Mucosa of descending colon (tissue), 3 donors: Measurements from ENCODE around the gene PXK. TPM values are rescaled to one million over a fixed set of nuclear protein-coding genes. Genes with fewer than 3 reads are reported as not detected.
"Not testable (repeated sequence)": the region's sequence is repeated elsewhere in the genome, so short reads cannot be mapped to it uniquely, and the experiment has no call there.

Source experiments
- ATAC-seq: fragments of 200-7000 bp; cut with Tn5 transposase; one replicate; pipeline ENCODE4 v1.9.1; 2020; ENCODE audit warnings: mild to moderate bottlenecking, moderate library complexity
- DNase-seq, 3 donors: peaks; one replicate each; pipeline ENCODE4 v3.0.0-alpha.2; 2020
- H3K36me3 ChIP-seq: fragments of 200-600 bp; one replicate; pipeline ENCODE4 v1.8.0; 2021; ENCODE audit warnings: low read depth, mild to moderate bottlenecking
- H3K4me1 ChIP-seq: fragments of 200-600 bp; one replicate; pipeline ENCODE4 v1.8.0; 2021; ENCODE audit warnings: low read depth, mild to moderate bottlenecking
- H3K4me3 ChIP-seq: fragments of 200-600 bp; one replicate; pipeline ENCODE4 v1.8.0; 2021; ENCODE audit warnings: mild to moderate bottlenecking
- H3K9me3 ChIP-seq: fragments of 200-600 bp; one replicate; pipeline ENCODE4 v1.8.0; 2021; ENCODE audit warnings: mild to moderate bottlenecking
- intact Hi-C, 2 donors: fragments of 100-400 bp; cut with DNase I in 1 of 2; cut with micrococcal nuclease in 1 of 2; formaldehyde crosslinking; loops; one replicate each; pipeline versions ENCODE4 v1.11.0 to v1.11.1; 2022; cut with DNase I, micrococcal nuclease
- total RNA-seq, 3 donors: library from RNA; stranded (reverse); fragmentation: NEBNext Ultra II Directional in 2 of 3; extraction: Animal tissue kit (Norgen Biotek cat#: 25700) in 2 of 3; gene quantifications; one replicate each; pipeline versions ENCODE4 v1.2.1 to v1.2.4, GENCODE V29; 2021 to 2023
- TF ChIP-seq, protein P1 (sequence below): fragments of 200-600 bp; IDR thresholded peaks from one replicate; pipeline ENCODE4 v1.8.0; 2022; ENCODE audit warnings: antibody characterized with exemption, mild to moderate bottlenecking
- donor health status: DM: no; HTN: no; CAD: no; lungs with moderate emphysema.
- donor health status: DM: no; HTN: no; CAD: no.
- donor health status: DM: no; HTN: yes; CAD: no.

Gene PXK
- total RNA-seq, 3 donors from 2014 or later: 14.5 to 33.4 (median 19.5) TPM

DNA sequence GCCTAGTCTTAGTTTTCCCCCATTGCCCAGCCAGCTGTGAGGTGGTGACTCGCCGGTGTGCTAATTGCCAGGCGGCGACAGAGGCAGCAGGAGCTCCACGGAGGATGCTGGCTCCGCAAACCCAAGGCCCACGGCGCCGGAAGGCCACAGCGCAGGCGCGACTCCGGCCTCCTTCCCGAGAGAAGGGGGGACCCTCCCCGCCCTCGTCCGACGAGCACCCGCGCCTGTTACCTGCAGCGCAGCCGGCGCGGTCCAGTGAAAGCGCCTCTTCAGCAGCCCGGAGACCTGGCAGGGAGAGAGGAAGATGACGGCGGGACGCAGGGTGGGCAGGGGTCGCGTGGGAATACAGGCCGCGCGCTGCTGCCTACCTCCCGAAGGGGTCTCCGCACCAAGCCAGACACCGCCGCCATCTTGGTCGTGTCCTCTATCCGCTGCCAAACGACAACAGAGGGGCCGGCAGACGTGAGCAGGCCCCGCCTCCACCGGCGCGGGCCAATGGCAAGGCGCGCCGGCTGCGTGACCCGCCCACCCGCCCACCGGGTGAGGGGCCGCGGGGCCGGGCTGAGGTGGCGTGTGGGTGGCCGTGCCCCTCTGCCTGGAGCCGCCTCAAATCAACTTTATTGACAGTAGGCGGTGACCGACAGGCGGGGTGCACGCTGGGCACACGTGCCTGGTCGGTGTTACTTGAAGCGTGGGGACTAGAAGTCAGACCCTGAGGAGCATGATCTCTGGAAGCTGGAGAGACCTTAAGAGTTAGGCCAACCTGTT lies 100.9 kb downstream of the PXK start, which contains the start of gene PDHB:
PDHB (minus strand) TSS at position 433 of the 768 bp plus-strand sequence; CDS start at position 410, 23 bp downstream.
- TF ChIP-seq, protein P1, sequence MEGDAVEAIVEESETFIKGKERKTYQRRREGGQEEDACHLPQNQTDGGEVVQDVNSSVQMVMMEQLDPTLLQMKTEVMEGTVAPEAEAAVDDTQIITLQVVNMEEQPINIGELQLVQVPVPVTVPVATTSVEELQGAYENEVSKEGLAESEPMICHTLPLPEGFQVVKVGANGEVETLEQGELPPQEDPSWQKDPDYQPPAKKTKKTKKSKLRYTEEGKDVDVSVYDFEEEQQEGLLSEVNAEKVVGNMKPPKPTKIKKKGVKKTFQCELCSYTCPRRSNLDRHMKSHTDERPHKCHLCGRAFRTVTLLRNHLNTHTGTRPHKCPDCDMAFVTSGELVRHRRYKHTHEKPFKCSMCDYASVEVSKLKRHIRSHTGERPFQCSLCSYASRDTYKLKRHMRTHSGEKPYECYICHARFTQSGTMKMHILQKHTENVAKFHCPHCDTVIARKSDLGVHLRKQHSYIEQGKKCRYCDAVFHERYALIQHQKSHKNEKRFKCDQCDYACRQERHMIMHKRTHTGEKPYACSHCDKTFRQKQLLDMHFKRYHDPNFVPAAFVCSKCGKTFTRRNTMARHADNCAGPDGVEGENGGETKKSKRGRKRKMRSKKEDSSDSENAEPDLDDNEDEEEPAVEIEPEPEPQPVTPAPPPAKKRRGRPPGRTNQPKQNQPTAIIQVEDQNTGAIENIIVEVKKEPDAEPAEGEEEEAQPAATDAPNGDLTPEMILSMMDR: no peak
- Histone ChIP-seq H3K9me3 (no peaks in the 10 kb centered on the region), H3K4me1 (peaks cover 23% of the 10 kb centered on the region), H3K36me3 (no peaks in the 10 kb centered on the region), H3K4me3 (peak within 1 kb of the TSS; percentile 37)
- DNase-seq: peak; percentile 90 to 94 (median 93)
- ATAC-seq: peak; percentile 98
- intact Hi-C loops: loop anchor here in 1 of 2 donors (10.0 kb wide), 1 partner anchor 101 kb away; the partner anchor contains the start of gene ACOX2

DNA sequence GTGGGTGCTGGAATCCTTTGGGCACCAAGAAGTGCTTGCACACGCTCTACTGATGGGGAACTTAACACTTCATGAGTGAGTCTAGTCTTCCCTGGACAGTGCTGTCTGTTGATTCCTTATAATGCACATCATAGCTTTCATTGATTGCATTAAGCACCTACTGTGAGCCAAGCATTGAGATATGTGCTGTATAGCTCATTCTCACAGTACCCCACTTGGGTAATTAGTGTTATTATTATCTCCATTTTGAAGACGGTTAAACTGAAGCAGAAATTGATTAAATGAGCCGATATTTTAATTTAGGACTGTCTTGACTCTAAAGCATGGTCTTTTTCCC lies 101.4 kb downstream of the PXK start:
- DNase-seq: no peak
- Histone ChIP-seq H3K36me3 (no peaks in the 10 kb centered on the region), H3K4me3 (peak overlapping the region; percentile 37), H3K4me1 (peaks cover 22% of the 10 kb centered on the region), H3K9me3 (no peaks in the 10 kb centered on the region)
- TF ChIP-seq, protein P1: no peak
- intact Hi-C loops: loop anchor here in 1 of 2 donors (10.0 kb wide), 1 partner anchor 101 kb away; the partner anchor contains the start of gene ACOX2
- ATAC-seq: no peak

DNA sequence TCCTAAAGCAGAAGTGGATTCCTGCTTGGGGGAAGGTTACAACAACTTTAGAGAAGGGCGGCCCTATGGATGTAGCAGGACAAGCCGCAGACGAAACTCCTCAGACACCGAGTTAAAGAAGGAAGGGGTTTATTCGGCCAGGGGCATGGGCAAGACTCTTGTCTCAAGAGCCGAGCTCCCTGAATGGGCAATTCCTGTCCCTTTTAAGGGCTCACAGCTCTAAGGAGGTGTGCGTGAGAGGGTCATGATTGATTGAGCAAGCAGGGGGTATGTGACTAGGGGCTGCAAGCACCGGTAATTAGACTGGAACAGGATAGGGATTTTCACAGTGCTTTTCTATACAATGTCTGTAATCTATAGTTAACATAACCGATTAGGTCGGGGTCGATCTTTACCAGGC lies 101.8 kb downstream of the PXK start:
- intact Hi-C loops: loop anchor here in 1 of 2 donors (10.0 kb wide), 1 partner anchor 100 kb away; the partner anchor contains the start of gene ACOX2
- TF ChIP-seq, protein P1: no peak
- H3K4me3 ChIP-seq: no peak overlapping the region
- ATAC-seq: no peak
- no peak for DNase-seq
- no peaks in the 10 kb centered on the region for H3K9me3 ChIP-seq
- H3K4me1 ChIP-seq: peaks cover 18% of the 10 kb centered on the region
- no peaks in the 10 kb centered on the region for H3K36me3 ChIP-seq

DNA sequence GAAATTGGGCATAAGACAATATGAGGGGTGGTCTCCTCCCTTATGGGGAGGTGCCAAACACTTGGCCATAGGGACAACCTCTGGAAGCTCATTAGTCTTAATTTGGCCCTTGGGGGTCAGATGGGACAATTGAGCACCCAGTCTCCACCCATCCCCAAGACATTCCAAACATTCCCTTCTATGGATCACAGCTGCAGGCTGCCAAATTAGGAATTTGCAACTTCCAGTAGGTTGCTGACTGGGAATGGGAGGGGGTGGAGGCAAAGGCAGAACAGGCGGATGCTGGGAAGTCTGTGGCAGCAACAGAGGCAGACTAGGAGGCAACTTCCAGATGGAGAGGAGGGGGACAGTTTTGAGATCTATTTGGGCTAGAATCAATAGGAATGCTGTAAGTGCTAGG lies 102.3 kb downstream of the PXK start:
- H3K4me3 ChIP-seq: no peak overlapping the region
- TF ChIP-seq, protein P1: no peak
- H3K4me1 ChIP-seq: peaks cover 16% of the 10 kb centered on the region
- ATAC-seq (no peak), DNase-seq (no peak)
- intact Hi-C loops: loop anchor here in 1 of 2 donors (10.0 kb wide), 1 partner anchor 100 kb away; the partner anchor contains the start of gene ACOX2
- no peaks in the 10 kb centered on the region for H3K36me3 ChIP-seq
- no peaks in the 10 kb centered on the region for H3K9me3 ChIP-seq

DNA sequence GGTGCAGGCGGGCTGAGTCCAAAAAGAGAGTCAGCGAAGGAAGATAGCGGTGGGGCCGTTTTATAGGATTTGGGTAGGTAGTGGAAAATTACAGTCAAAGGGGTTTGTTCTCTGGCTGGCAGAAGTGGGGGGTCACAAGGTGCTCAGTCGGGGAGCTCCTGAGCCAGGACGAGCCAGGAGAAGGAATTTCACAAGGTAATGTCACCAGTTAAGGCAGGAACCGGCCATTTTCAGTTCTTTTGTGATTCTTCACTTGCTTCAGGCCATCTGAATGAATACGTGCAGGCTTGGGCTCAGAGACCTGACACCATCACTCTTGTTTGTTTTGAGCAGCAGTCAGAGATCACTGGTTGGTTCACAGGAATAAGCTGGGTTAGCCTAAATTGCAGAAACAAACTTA lies 104.6 kb downstream of the PXK start:
- not testable (repeated sequence) for ATAC-seq, DNase-seq

DNA sequence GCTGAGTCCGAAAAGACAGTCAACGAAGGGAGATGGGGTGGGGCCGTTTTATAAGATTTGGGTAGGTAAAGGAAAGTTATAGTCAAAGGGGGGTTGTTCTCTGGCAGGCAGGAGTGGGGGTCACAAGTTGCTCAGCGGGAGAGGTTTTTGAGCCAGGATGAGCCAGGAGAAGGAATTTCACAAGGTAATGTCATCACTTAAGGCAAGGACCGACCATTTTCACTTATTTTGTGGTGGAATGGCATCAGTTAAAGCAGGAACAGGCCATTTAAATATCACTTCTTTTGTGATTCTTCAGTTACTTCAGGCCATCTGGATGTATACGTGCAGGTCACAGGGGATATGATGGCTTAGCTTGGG lies 108.3 kb downstream of the PXK start:
- intact Hi-C loops, H3K4me3 ChIP-seq, H3K4me1 ChIP-seq, DNase-seq, H3K36me3 ChIP-seq, ATAC-seq, H3K9me3 ChIP-seq: not testable (repeated sequence)

More for the DNA sequence above, 104.6 kb downstream of the PXK start:
- not testable (repeated sequence) for H3K4me3 ChIP-seq, H3K36me3 ChIP-seq, H3K9me3 ChIP-seq
- H3K4me1 ChIP-seq: peaks cover 13% of the 10 kb centered on the region
- intact Hi-C loops: loop anchor here in 1 of 2 donors (10.0 kb wide), 1 partner anchor 98 kb away; the partner anchor contains the start of gene ACOX2
